ENCODE measurements around the gene STRIP1.

GRCh38 chr1:110019770-110020169, 14.7 kb upstream of the STRIP1 start:
- TF ChIP-seq CTCF (IDR thresholded peaks at IDR 0.05; ENCODE audit: low read length) (no peak), EZH2phosphoT487 (IDR thresholded peaks at IDR 0.05; ENCODE audit: low read length) (no peak), EZH2 (optimal IDR thresholded peaks at IDR 0.05; ENCODE audit: low read depth, low read length) (no peak)

Data from MM.1S (cell line).